GF-D8 (cell line): Measurements from ENCODE around the gene CPA2.

Source experiments
- DNase-seq: peaks from one replicate; lab custom pipeline; 2025; lab: John Stamatoyannopoulos, UW

CPA2 gene

GRCh38 chr7:130281260-130281659, 14.6 kb downstream of the CPA2 start:
- DNase-seq, result no peak

- DNase-seq, result no peak
Observed at GRCh38 chr7:130286881-130287280, 20.2 kb downstream of the CPA2 start.

- no peak for DNase-seq
Observed at GRCh38 chr7:130288168-130288567, 21.5 kb downstream of the CPA2 start.

GRCh38 chr7:130288829-130289228, 22.2 kb downstream of the CPA2 start:
- DNase-seq, result no peak

- DNase-seq, result no peak
Observed at GRCh38 chr7:130289478-130289877, 22.8 kb downstream of the CPA2 start.

GRCh38 chr7:130290745-130291144, 24.1 kb downstream of the CPA2 start:
- no peak for DNase-seq

GRCh38 chr7:130292682-130293257, 26.1 kb downstream of the CPA2 start, which contains the start of gene CPA4:
CPA4 (plus strand) TSS chr7:130293161; CDS start chr7:130293181, 20 bp downstream.
- no peak for DNase-seq

- DNase-seq, result no peak
Observed at GRCh38 chr7:130293521-130293920, 26.9 kb downstream of the CPA2 start.

GRCh38 chr7:130294314-130294713, 27.7 kb downstream of the CPA2 start:
- no peak for DNase-seq

GRCh38 chr7:130296221-130296951, 29.7 kb downstream of the CPA2 start:
- DNase-seq, result no peak

- DNase-seq, result no peak
Observed at GRCh38 chr7:130297628-130298543, 31.2 kb downstream of the CPA2 start.

GRCh38 chr7:130298544-130299326, 32.1 kb downstream of the CPA2 start:
- DNase-seq, result no peak

GRCh38 chr7:130299866-130300265, 33.2 kb downstream of the CPA2 start:
- no peak for DNase-seq

- no peak for DNase-seq
Observed at GRCh38 chr7:130301501-130302020, 34.9 kb downstream of the CPA2 start.

GRCh38 chr7:130302649-130303048, 36.0 kb downstream of the CPA2 start:
- DNase-seq, result no peak

GRCh38 chr7:130303127-130303526, 36.5 kb downstream of the CPA2 start:
- DNase-seq, result no peak

- DNase-seq, result no peak
Observed at GRCh38 chr7:130303551-130303950, 36.9 kb downstream of the CPA2 start.

- no peak for DNase-seq
Observed at GRCh38 chr7:130303982-130304381, 37.3 kb downstream of the CPA2 start.

- no peak for DNase-seq
Observed at GRCh38 chr7:130304878-130305277, 38.2 kb downstream of the CPA2 start.

- DNase-seq, result no peak
Observed at GRCh38 chr7:130305433-130306042, 38.9 kb downstream of the CPA2 start.

- DNase-seq, result no peak
Observed at GRCh38 chr7:130309986-130310385, 43.3 kb downstream of the CPA2 start.
